ENCODE measurements around the gene RASAL3. TPM values are rescaled to one million over a fixed set of nuclear protein-coding genes. Genes with fewer than 3 reads are reported as not detected.

Gene RASAL3
- total RNA-seq, 1 donor from 2014 or later: 107 TPM

DNA sequence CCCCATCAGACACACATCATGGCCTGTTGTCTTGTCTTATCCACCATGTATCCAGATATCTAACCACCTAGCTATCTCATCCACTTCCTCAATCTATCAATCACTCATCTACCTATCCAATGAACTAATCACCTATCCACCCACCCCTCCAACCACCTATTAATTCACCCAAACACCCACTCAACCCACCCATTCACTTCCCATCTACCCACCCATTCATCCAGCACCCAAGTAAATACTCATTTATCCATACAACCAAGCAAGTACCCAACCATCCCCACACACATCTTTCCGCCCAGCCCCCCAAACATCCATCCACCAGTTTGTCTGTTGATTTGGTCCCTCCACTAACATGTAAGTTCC is 13.8 kb downstream of the RASAL3 start:
- Mint-ChIP-seq H3K27ac (peak overlapping the region; percentile 86), H3K27me3 (ENCODE audit: low read depth) (no peaks in the 10 kb centered on the region), H3K4me3 (ENCODE audit: low read depth) (peak overlapping the region; percentile 72), H3K36me3 (ENCODE audit: low read depth) (peaks cover 48% of the 10 kb centered on the region), H3K9me3 (no peaks in the 10 kb centered on the region), H3K4me1 (ENCODE audit: low read depth) (peaks cover 13% of the 10 kb centered on the region)
- no peak for DNase-seq (ENCODE audit: low spot score)
- intact Hi-C loops (cut with micrococcal nuclease): no loop called here

DNA sequence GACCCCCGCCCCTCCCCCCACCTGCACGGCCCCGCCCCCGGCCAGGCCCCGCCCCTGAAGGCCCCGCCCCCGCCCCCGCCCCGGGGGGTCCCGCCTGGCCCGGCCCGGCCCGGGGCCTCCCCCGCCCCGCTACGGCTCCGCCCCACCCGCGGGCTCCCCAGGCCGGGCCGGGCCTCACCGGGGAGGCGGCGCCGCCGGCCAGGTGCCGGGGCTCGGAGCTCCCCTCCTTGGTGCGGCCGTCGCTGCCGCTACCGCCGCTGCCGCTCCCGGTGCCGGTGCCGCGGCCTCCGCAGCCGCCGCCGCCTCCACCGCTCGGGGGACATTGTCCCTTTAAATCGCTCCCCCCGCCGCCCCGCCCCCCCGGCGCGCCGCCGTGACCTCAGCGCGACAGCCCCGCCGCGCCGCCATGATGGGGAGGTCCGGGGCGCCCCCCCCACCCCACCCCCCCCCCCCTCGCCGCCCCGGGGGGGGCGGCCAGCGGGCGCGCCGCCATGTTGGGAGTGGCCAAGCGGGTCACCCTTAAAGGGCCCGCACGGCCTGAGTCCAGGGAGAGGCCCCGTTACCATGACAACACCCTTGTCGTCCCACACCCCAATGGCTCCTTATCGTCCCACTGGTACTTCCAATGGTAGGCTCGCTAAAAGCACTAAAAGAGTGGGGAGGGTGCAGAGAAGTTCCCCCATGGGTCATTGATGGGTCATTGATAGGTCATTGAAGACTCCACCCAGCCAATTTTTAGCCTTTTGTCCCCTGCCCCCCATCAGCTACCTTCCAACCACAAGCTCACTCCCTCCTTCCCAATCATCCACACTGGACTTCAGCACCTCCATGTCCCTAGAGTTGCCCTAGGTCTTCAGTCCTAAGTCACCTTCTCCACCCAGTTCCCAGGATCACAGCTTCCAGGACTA is 14.5 kb downstream of the RASAL3 start, which contains the start of gene WIZ:
WIZ (minus strand) TSS at position 337 of the 908 bp plus-strand sequence. CDS start 1,649 bp downstream, outside the sequence.
- H3K36me3 Mint-ChIP-seq (ENCODE audit: low read depth): peaks cover 42% of the 10 kb centered on the region
- H3K27ac Mint-ChIP-seq: peak within 1 kb of the TSS; percentile 86
- peaks cover 13% of the 10 kb centered on the region for H3K4me1 Mint-ChIP-seq (ENCODE audit: low read depth)
- H3K27me3 Mint-ChIP-seq (ENCODE audit: low read depth): no peaks in the 10 kb centered on the region
- intact Hi-C loops (cut with micrococcal nuclease): no loop called here
- H3K4me3 Mint-ChIP-seq (ENCODE audit: low read depth): peak within 1 kb of the TSS; percentile 72
- H3K9me3 Mint-ChIP-seq: no peaks in the 10 kb centered on the region
- peak; percentile 72 for DNase-seq (ENCODE audit: low spot score)

DNA sequence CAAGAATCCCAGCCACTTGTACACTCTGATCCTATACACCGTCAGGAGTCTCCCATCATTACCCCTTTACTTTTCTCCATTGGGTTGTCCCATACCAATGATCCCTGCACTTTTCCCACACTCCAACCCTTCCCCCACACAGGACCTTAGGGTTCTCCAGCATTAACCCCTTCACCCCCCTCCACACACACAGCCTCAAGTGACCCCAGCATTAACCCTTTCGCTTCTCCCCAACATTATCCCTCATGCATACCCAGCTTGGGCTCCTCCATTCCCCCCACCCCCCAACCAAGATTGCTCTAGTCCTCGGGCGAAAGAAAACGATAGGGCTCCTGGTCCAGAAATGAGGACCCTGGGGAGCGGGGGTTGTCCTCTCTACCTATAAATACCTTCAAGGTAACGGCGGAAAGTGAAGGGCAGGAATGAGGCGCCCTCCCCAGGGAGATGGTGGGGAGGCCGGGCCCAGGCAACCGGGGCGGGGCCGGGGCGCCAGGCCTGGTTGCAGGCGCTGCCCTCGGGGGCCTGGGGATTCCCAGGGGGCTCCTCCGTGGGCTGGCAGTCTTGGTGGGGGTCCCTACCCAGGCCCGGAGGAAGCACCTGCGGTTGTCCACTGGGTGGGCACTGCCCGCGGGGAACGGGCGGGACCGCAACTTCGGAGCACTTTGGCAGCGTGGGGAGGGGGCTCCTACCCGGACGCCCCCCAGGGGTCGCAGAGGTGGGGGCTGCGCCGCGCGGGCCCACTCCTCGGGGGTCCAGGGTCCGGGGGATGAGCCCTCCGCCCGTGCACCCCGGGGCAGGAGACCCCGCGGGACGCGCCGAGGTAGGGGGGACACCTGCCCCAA is 15.3 kb downstream of the RASAL3 start:
- Mint-ChIP-seq H3K27ac (peak overlapping the region; percentile 71), H3K27me3 (ENCODE audit: low read depth) (no peaks in the 10 kb centered on the region), H3K4me3 (ENCODE audit: low read depth) (peak overlapping the region; percentile 68), H3K4me1 (ENCODE audit: low read depth) (peaks cover 13% of the 10 kb centered on the region), H3K9me3 (no peaks in the 10 kb centered on the region), H3K36me3 (ENCODE audit: low read depth) (peaks cover 35% of the 10 kb centered on the region)
- DNase-seq (ENCODE audit: low spot score): no peak
- intact Hi-C loops (cut with micrococcal nuclease): no loop called here

DNA sequence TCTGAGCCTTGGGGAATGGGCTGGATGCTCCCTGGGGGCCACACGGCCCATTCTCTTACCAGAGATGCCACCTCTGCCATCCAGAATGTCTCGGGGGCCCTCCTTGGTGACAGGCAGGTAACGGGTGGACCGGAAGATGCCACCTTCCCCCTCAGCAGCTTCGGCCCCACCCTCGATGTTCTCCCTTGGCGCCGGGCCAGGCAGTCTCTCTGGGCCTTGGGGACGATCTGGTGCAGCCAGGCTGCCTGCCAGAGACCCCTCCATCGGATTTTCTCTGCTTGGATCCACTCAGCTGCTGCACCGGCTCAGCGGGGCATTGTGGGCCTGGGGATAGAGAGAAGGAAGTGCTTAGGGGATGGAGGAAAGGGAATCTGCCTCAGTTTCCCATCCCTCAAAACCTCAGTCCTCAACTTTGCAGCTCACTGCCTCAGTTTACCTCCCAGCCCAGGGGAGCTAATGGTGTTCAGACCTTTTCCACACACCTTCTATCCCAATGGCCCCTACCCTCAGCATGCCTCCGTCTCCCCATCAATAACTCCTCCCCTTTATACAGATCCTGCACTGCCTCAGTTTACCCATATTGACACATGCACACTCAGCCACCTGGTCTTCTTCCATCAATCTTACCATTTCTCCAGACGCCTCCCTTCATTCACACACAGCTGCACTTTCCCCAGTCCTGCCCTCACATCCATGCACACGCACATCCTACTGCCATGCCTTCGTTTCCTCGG is 16.1 kb downstream of the RASAL3 start:
- Mint-ChIP-seq H3K36me3 (ENCODE audit: low read depth) (peaks cover 27% of the 10 kb centered on the region), H3K4me1 (ENCODE audit: low read depth) (peaks cover 13% of the 10 kb centered on the region), H3K27me3 (ENCODE audit: low read depth) (no peaks in the 10 kb centered on the region), H3K27ac (peak overlapping the region; percentile 71), H3K4me3 (ENCODE audit: low read depth) (peak overlapping the region; percentile 68), H3K9me3 (no peaks in the 10 kb centered on the region)
- no peak for DNase-seq (ENCODE audit: low spot score)
- intact Hi-C loops (cut with micrococcal nuclease): no loop called here

DNA sequence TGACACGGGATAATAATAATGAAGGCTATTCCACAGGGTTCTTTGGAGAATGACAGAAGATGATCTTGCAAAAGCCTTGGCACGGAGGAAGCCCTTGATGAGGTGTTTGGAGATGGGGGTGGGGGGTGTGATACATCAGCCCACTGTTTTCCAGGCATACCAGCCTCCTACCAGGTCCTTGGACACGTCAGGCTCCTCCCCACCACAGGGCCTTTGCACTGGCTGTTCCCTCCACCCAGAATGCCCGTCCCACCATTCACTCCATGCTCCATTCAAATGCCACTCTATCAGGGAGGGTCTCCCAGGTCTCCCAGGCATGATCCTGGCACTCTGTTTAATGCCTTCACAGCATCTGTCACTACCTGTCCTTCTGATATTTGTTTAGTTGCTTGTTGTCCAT is 17.3 kb downstream of the RASAL3 start:
- Mint-ChIP-seq H3K36me3 (ENCODE audit: low read depth) (peaks cover 22% of the 10 kb centered on the region), H3K27ac (peak overlapping the region; percentile 28), H3K4me3 (ENCODE audit: low read depth) (no peak overlapping the region), H3K4me1 (ENCODE audit: low read depth) (peaks cover 13% of the 10 kb centered on the region), H3K9me3 (no peaks in the 10 kb centered on the region), H3K27me3 (ENCODE audit: low read depth) (no peaks in the 10 kb centered on the region)
- DNase-seq (ENCODE audit: low spot score): no peak
- intact Hi-C loops (cut with micrococcal nuclease): no loop called here

DNA sequence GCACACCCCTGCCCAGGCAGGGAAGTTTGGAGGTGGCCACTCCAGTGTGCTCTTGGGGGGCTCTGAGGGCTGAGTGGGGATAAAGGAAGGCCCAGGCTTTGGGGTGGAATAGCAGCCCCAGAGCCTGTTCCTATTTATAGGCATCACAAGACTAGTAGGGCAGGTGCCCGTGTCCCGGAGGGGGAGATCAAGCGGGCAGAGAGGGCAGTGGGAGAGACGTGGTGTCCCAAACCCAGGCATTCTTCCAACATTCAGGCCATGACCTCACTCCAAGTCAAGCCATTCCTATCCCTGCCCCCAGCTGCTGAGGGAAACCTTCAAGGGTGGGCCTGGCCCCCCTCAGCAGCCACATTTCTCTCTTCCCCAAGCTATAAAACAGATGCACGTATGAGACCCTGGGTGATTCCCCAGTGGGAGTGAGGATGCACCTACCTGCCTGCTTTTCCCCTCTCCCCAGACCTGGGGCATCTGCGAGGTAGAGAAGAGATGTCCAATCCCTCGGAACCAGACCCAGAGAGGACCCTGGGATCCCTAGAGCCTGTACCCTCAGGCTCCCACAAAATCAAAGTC is 18.5 kb downstream of the RASAL3 start:
- peaks cover 11% of the 10 kb centered on the region for H3K4me1 Mint-ChIP-seq (ENCODE audit: low read depth)

DNA sequence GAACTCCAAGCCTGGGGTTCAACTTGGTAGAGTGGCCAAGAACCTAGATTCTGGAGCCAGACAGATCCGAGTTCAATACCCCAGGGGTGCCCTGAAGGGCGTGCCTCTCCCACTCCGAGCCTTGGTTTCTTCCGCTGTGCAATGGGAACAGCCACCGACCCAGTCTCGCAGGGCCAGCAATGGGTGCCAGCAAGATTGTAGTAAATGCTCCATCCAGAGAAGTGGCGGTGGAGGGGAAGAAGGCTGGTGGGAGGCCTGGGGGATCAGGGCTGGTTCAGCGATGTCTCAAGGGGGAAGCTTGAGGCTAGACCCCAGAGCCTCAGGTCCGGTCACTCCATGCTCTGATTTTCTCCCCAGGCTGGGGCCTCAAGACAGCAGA is 19.1 kb downstream of the RASAL3 start:
- Mint-ChIP-seq H3K36me3 (ENCODE audit: low read depth) (peaks cover 4% of the 10 kb centered on the region), H3K27me3 (ENCODE audit: low read depth) (no peaks in the 10 kb centered on the region), H3K27ac (no peak overlapping the region), H3K9me3 (no peaks in the 10 kb centered on the region), H3K4me1 (ENCODE audit: low read depth) (peaks cover 5% of the 10 kb centered on the region), H3K4me3 (ENCODE audit: low read depth) (no peak overlapping the region)
- intact Hi-C loops (cut with micrococcal nuclease): no loop called here
- no peak for DNase-seq (ENCODE audit: low spot score)

More for the DNA sequence above, 18.5 kb downstream of the RASAL3 start:
- intact Hi-C loops (cut with micrococcal nuclease): no loop called here
- no peak overlapping the region for H3K4me3 Mint-ChIP-seq (ENCODE audit: low read depth)
- H3K36me3 Mint-ChIP-seq (ENCODE audit: low read depth): peaks cover 11% of the 10 kb centered on the region
- H3K27ac Mint-ChIP-seq: no peak overlapping the region
- no peaks in the 10 kb centered on the region for H3K9me3 Mint-ChIP-seq
- no peak for DNase-seq (ENCODE audit: low spot score)
- no peaks in the 10 kb centered on the region for H3K27me3 Mint-ChIP-seq (ENCODE audit: low read depth)

DNA sequence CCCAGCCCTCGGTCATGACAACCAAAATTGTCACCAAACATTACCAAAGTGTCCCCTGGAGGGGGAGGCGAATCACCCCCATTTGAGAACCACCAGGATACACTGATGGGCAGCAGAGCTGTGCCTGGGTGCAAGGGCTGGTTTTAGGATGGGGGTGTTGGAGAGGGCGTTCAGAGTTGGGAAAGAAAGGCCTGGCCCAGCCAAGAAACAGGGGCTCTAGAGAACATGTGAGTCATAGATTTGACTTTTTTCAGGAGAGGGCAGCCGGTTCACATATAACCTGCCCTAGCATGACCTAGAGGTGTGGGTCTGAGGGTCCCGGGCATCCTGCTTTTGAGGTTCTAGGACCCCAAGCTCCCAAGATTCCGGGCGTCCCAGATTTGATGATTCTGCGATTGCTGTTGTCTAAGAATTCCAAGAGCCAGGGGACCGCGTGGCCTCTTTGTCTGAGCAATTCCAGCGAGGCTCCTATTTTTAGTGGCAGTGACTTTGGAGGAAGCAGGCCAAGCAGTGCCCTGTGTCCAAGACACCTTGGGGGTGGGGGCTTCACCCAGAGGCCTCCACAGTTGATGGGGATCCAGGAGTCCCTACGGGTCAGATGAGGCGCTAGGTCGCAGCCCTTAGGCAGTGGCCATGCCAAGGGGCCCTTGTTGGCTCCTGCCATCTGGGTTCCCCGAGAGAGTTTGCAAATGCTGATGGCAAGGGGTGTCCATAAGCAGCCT is 19.7 kb downstream of the RASAL3 start:
- Mint-ChIP-seq H3K36me3 (ENCODE audit: low read depth) (peaks cover 4% of the 10 kb centered on the region), H3K9me3 (no peaks in the 10 kb centered on the region), H3K27ac (no peak overlapping the region), H3K4me1 (ENCODE audit: low read depth) (peaks cover 5% of the 10 kb centered on the region), H3K4me3 (ENCODE audit: low read depth) (no peak overlapping the region), H3K27me3 (ENCODE audit: low read depth) (no peaks in the 10 kb centered on the region)
- intact Hi-C loops (cut with micrococcal nuclease): no loop called here
- DNase-seq (ENCODE audit: low spot score): no peak

DNA sequence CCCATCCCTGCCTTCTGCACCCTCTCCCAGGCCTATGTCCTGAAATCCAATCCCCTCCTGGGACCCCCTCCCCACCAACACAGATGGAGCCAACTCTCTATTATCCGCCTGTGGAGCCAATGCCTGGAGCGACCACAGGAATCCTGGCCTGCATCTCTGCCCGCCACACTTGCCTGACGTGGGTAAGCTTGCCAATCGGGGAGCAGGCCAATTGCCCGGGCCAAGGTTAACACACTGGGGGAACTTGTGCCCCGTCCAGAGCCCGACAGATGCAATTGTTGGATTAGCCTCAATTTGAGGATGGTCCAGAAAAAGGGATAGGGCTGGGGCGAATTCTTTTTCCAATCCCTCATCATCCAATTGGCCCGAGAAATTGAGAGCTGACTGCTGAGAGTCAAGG is 20.5 kb downstream of the RASAL3 start:
- Mint-ChIP-seq H3K36me3 (ENCODE audit: low read depth) (peaks cover 4% of the 10 kb centered on the region), H3K27ac (no peak overlapping the region), H3K9me3 (no peaks in the 10 kb centered on the region), H3K4me3 (ENCODE audit: low read depth) (no peak overlapping the region), H3K27me3 (ENCODE audit: low read depth) (no peaks in the 10 kb centered on the region), H3K4me1 (ENCODE audit: low read depth) (peaks cover 3% of the 10 kb centered on the region)
- intact Hi-C loops (cut with micrococcal nuclease): no loop called here
- DNase-seq (ENCODE audit: low spot score): no peak

DNA sequence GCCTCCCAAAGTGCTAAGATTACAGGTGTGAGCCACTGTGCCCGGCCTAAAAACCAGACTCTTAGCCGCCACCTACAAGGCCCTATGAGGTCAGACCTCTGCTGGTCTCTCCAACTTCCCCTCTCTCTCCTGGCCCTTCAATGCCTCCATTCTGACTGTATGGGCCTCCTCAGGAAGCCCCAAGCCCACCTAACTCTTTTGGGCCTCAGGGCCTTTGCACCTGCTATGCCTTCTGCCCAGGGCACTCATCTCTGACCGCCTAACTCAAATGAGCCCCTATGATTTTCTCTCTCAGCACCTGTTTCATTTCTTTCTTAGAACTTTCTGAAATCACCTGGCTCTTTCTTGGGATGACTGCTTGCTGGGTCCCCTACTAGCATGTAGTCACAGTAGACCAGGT is 21.0 kb downstream of the RASAL3 start:
- H3K4me3 Mint-ChIP-seq (ENCODE audit: low read depth): no peak overlapping the region
- no peak for DNase-seq (ENCODE audit: low spot score)
- H3K27ac Mint-ChIP-seq: no peak overlapping the region
- no peaks in the 10 kb centered on the region for H3K36me3 Mint-ChIP-seq (ENCODE audit: low read depth)
- no peaks in the 10 kb centered on the region for H3K9me3 Mint-ChIP-seq
- intact Hi-C loops (cut with micrococcal nuclease): no loop called here
- H3K4me1 Mint-ChIP-seq (ENCODE audit: low read depth): no peaks in the 10 kb centered on the region
- no peaks in the 10 kb centered on the region for H3K27me3 Mint-ChIP-seq (ENCODE audit: low read depth)

DNA sequence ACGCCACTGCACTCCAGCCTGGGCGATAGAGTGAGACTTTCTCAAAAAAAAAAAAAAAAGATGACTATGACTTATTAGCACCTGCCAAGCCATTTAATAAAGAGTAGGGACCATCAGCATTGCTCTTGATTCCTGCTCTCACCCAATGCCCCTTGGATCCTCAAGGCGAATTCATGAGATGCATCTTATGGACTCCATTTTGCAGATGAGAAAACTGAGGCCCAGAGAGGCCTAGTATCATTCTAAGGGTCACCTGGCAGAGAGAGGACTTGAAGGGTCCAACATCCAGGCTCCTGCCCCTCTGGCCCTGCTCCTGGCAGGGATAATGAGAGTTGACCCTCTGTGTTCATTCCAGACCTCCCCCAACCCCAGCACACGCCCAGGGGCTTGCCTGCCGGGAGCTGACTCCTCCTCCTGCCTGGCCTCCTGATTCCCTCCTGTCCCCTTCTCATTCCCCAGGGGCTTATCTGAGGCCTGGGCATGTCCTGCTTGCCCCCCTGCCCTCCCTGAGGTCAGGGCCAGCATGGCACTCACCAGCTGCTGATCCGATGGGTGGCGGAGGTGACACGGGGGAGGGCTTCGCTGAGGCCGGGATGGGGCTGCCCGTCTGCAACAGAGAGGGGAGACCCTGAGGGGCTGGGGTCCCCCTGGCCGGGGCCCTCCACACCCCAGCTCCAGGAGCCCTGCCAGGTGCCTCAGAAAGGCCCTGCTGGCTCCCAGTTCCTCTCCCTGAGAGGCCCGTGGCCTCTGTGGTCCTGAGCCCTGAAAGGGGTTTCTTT is 22.0 kb downstream of the RASAL3 start:
- Mint-ChIP-seq H3K27ac (no peak overlapping the region), H3K36me3 (ENCODE audit: low read depth) (no peaks in the 10 kb centered on the region), H3K9me3 (no peaks in the 10 kb centered on the region), H3K4me1 (ENCODE audit: low read depth) (no peaks in the 10 kb centered on the region), H3K27me3 (ENCODE audit: low read depth) (no peaks in the 10 kb centered on the region), H3K4me3 (ENCODE audit: low read depth) (no peak overlapping the region)
- intact Hi-C loops (cut with micrococcal nuclease): no loop called here
- DNase-seq (ENCODE audit: low spot score): no peak
